MG63 (cell line): Measurements from ENCODE around the gene VPS13A. TPM values are rescaled to one million over a fixed set of nuclear protein-coding genes. Genes with fewer than 3 reads are reported as not detected.
"Not testable (repeated sequence)": the region's sequence is repeated elsewhere in the genome, so short reads cannot be mapped to it uniquely, and the experiment has no call there.

ENCODE experiments used
- DNase-seq: peaks from one replicate; pipeline ENCODE4 v3.0.0-alpha.2; 2020
- H3K27me3 ChIP-seq: fragments of 250-450 bp; sonication (Bioruptor Pico); 2 replicates; pipeline ENCODE4 v1.5.1; 2020; ENCODE audit warnings: mild to moderate bottlenecking, moderate library complexity
- H3K36me3 ChIP-seq: fragments of 250-450 bp; sonication (Bioruptor Pico); 2 replicates; pipeline ENCODE4 v1.5.1; 2020; ENCODE audit warnings: mild to moderate bottlenecking, moderate library complexity
- H3K4me3 ChIP-seq: fragments of 250-450 bp; sonication (Bioruptor Pico); 2 replicates; pipeline ENCODE4 v1.5.1; 2020; ENCODE audit warnings: mild to moderate bottlenecking, moderate library complexity
- H3K9me3 ChIP-seq: fragments of 250-450 bp; sonication (Bioruptor Pico); 2 replicates; pipeline ENCODE4 v1.5.1; 2020; ENCODE audit warnings: mild to moderate bottlenecking, moderate library complexity
- total RNA-seq: library from RNA; depleted of rRNA; stranded (reverse); fragments of >200 nt; shearing (Covaris generic); gene quantifications from 2 replicates; pipeline ENCODE4 v1.2.3, GENCODE V29; 2014; ENCODE audit warnings: low replicate concordance

Gene VPS13A
- total RNA-seq, 1 experiment from 2014 or later: 5.0 TPM

- H3K4me3 ChIP-seq: no peak overlapping the region
- no peaks in the 10 kb centered on the region for H3K36me3 ChIP-seq
- no peaks in the 10 kb centered on the region for H3K27me3 ChIP-seq
- DNase-seq: no peak
- H3K9me3 ChIP-seq: no peaks in the 10 kb centered on the region
Measured at GRCh38 chr9:77261605-77262004, 84.3 kb downstream of the VPS13A start.

- H3K27me3 ChIP-seq, H3K9me3 ChIP-seq, H3K36me3 ChIP-seq, DNase-seq, H3K4me3 ChIP-seq: not testable (repeated sequence)
Measured at GRCh38 chr9:77267762-77268161, 90.4 kb downstream of the VPS13A start.

GRCh38 chr9:77271023-77271690 is 93.8 kb downstream of the VPS13A start:
- H3K9me3 ChIP-seq: no peaks in the 10 kb centered on the region
- no peak for DNase-seq
- no peak overlapping the region for H3K4me3 ChIP-seq
- H3K36me3 ChIP-seq: no peaks in the 10 kb centered on the region; the same call in 1 of the 2 replicates
- no peaks in the 10 kb centered on the region for H3K27me3 ChIP-seq

- H3K36me3 ChIP-seq: no peaks in the 10 kb centered on the region; the same call in 1 of the 2 replicates
- H3K27me3 ChIP-seq: no peaks in the 10 kb centered on the region
- H3K4me3 ChIP-seq: no peak overlapping the region
- H3K9me3 ChIP-seq: no peaks in the 10 kb centered on the region
- DNase-seq: no peak
Measured at GRCh38 chr9:77276799-77277198, 99.5 kb downstream of the VPS13A start.

GRCh38 chr9:77277719-77278118 is 100.4 kb downstream of the VPS13A start:
- Histone ChIP-seq H3K27me3 (no peaks in the 10 kb centered on the region), H3K36me3 (no peaks in the 10 kb centered on the region; the same call in 1 of the 2 replicates), H3K9me3 (no peaks in the 10 kb centered on the region), H3K4me3 (no peak overlapping the region)
- no peak for DNase-seq

- H3K9me3 ChIP-seq: no peaks in the 10 kb centered on the region
- H3K36me3 ChIP-seq: no peaks in the 10 kb centered on the region
- no peak overlapping the region for H3K4me3 ChIP-seq
- no peaks in the 10 kb centered on the region for H3K27me3 ChIP-seq
- DNase-seq: no peak
Measured at GRCh38 chr9:77283991-77284390, 106.7 kb downstream of the VPS13A start.

GRCh38 chr9:77284616-77285015 is 107.3 kb downstream of the VPS13A start:
- no peak for DNase-seq
- Histone ChIP-seq H3K9me3 (no peaks in the 10 kb centered on the region), H3K4me3 (no peak overlapping the region), H3K27me3 (no peaks in the 10 kb centered on the region), H3K36me3 (no peaks in the 10 kb centered on the region)

GRCh38 chr9:77290373-77290772 is 113.0 kb downstream of the VPS13A start:
- Histone ChIP-seq H3K9me3 (no peaks in the 10 kb centered on the region), H3K4me3 (no peak overlapping the region), H3K36me3 (no peaks in the 10 kb centered on the region), H3K27me3 (no peaks in the 10 kb centered on the region)
- DNase-seq: no peak

- Histone ChIP-seq H3K36me3 (no peaks in the 10 kb centered on the region), H3K27me3 (no peaks in the 10 kb centered on the region), H3K4me3 (no peak overlapping the region), H3K9me3 (no peaks in the 10 kb centered on the region)
- no peak for DNase-seq
Measured at GRCh38 chr9:77291714-77292113, 114.4 kb downstream of the VPS13A start.

GRCh38 chr9:77293949-77294348 is 116.6 kb downstream of the VPS13A start:
- Histone ChIP-seq H3K27me3 (no peaks in the 10 kb centered on the region), H3K36me3 (no peaks in the 10 kb centered on the region), H3K4me3 (no peak overlapping the region), H3K9me3 (no peaks in the 10 kb centered on the region)
- DNase-seq: no peak

- H3K4me3 ChIP-seq: no peak overlapping the region
- H3K36me3 ChIP-seq: no peaks in the 10 kb centered on the region
- H3K9me3 ChIP-seq: no peaks in the 10 kb centered on the region
- H3K27me3 ChIP-seq: no peaks in the 10 kb centered on the region
- no peak for DNase-seq
Measured at GRCh38 chr9:77304543-77304942, 127.2 kb downstream of the VPS13A start.

GRCh38 chr9:77305622-77306400 is 128.5 kb downstream of the VPS13A start:
- Histone ChIP-seq H3K27me3 (no peaks in the 10 kb centered on the region), H3K9me3 (no peaks in the 10 kb centered on the region), H3K4me3 (no peak overlapping the region), H3K36me3 (no peaks in the 10 kb centered on the region)
- no peak for DNase-seq

GRCh38 chr9:77307166-77307565 is 129.8 kb downstream of the VPS13A start:
- no peaks in the 10 kb centered on the region for H3K27me3 ChIP-seq
- DNase-seq: no peak
- no peaks in the 10 kb centered on the region for H3K9me3 ChIP-seq
- no peak overlapping the region for H3K4me3 ChIP-seq
- H3K36me3 ChIP-seq: no peaks in the 10 kb centered on the region

- DNase-seq: no peak
- Histone ChIP-seq H3K4me3 (no peak overlapping the region), H3K27me3 (no peaks in the 10 kb centered on the region), H3K9me3 (no peaks in the 10 kb centered on the region), H3K36me3 (no peaks in the 10 kb centered on the region; the same call in 1 of the 2 replicates)
Measured at GRCh38 chr9:77316058-77316457, 138.7 kb downstream of the VPS13A start.

- DNase-seq: no peak
- no peaks in the 10 kb centered on the region for H3K27me3 ChIP-seq
- H3K9me3 ChIP-seq: no peaks in the 10 kb centered on the region
- H3K4me3 ChIP-seq: no peak overlapping the region
- no peaks in the 10 kb centered on the region for H3K36me3 ChIP-seq
Measured at GRCh38 chr9:77325058-77325457, 147.7 kb downstream of the VPS13A start.

GRCh38 chr9:77328102-77328501 is 150.8 kb downstream of the VPS13A start:
- H3K4me3 ChIP-seq: no peak overlapping the region
- H3K9me3 ChIP-seq: no peaks in the 10 kb centered on the region
- H3K27me3 ChIP-seq: no peaks in the 10 kb centered on the region
- H3K36me3 ChIP-seq: no peaks in the 10 kb centered on the region
- DNase-seq: no peak

- H3K4me3 ChIP-seq: no peak overlapping the region
- H3K27me3 ChIP-seq: no peaks in the 10 kb centered on the region
- H3K9me3 ChIP-seq: no peaks in the 10 kb centered on the region
- no peak for DNase-seq
- H3K36me3 ChIP-seq: no peaks in the 10 kb centered on the region
Measured at GRCh38 chr9:77370064-77370463, 192.7 kb downstream of the VPS13A start.

- no peak for DNase-seq
- H3K4me3 ChIP-seq: no peak overlapping the region
- no peaks in the 10 kb centered on the region for H3K9me3 ChIP-seq
- H3K27me3 ChIP-seq: no peaks in the 10 kb centered on the region
- H3K36me3 ChIP-seq: no peaks in the 10 kb centered on the region
Measured at GRCh38 chr9:77374266-77374665, 196.9 kb downstream of the VPS13A start.
